Endothelial cell (in vitro differentiated cells): ENCODE data around the gene NME8. TPM values are rescaled to one million over a fixed set of nuclear protein-coding genes. Genes with fewer than 3 reads are reported as not detected.
"Not testable (repeated sequence)": the region's sequence is repeated elsewhere in the genome, so short reads cannot be mapped to it uniquely, and the experiment has no call there.

Experiments
- DNase-seq: peaks from one replicate; pipeline ENCODE4 v3.0.0; 2021; ENCODE audit warnings: low spot score
- H3K27ac Mint-ChIP-seq: one replicate; pipeline ENCODE4 v1.8.0; 2021; ENCODE audit warnings: mixed read lengths, inconsistent platforms; ENCODE audit not compliant: unreplicated experiment
- H3K27me3 Mint-ChIP-seq: one replicate; pipeline ENCODE4 v1.8.0; 2021; ENCODE audit warnings: mild to moderate bottlenecking, moderate library complexity, mixed read lengths, inconsistent platforms; ENCODE audit not compliant: unreplicated experiment
- H3K36me3 Mint-ChIP-seq: one replicate; pipeline ENCODE4 v1.8.0; 2021; ENCODE audit warnings: mild to moderate bottlenecking, low read depth, mixed read lengths, inconsistent platforms; ENCODE audit not compliant: unreplicated experiment
- H3K4me1 Mint-ChIP-seq: one replicate; pipeline ENCODE4 v1.8.0; 2021; ENCODE audit warnings: mild to moderate bottlenecking, mixed read lengths, inconsistent platforms; ENCODE audit not compliant: unreplicated experiment
- H3K4me3 Mint-ChIP-seq: one replicate; pipeline ENCODE4 v1.8.0; 2021; ENCODE audit warnings: mild to moderate bottlenecking, mixed read lengths, inconsistent platforms; ENCODE audit not compliant: unreplicated experiment
- H3K9me3 Mint-ChIP-seq: one replicate; pipeline ENCODE4 v1.8.0; 2021; ENCODE audit warnings: mixed read lengths, inconsistent platforms; ENCODE audit not compliant: unreplicated experiment
- long read RNA-seq: library from polyadenylated mRNA; unstranded; transcript quantifications from one replicate; pipeline ENCODE4 v2.0.0, GENCODE V29; 2020; ENCODE audit not compliant: unreplicated experiment
- total RNA-seq: library from RNA; stranded (reverse); fragmentation: NEBNext Ultra II Directional; extraction: Animal tissue kit (Norgen Biotek cat#: 25700); gene quantifications from one replicate; pipeline ENCODE4 v1.2.1, GENCODE V29; 2021; ENCODE audit not compliant: unreplicated experiment
- TF ChIP-seq, protein P1 (sequence below): fragments of 200-600 bp; sonication (generic); IDR thresholded peaks from one replicate; pipeline ENCODE4 v1.5.0; 2021; ENCODE audit warnings: antibody characterized with exemption; ENCODE audit not compliant: unreplicated experiment

The NME8 gene, protein sequence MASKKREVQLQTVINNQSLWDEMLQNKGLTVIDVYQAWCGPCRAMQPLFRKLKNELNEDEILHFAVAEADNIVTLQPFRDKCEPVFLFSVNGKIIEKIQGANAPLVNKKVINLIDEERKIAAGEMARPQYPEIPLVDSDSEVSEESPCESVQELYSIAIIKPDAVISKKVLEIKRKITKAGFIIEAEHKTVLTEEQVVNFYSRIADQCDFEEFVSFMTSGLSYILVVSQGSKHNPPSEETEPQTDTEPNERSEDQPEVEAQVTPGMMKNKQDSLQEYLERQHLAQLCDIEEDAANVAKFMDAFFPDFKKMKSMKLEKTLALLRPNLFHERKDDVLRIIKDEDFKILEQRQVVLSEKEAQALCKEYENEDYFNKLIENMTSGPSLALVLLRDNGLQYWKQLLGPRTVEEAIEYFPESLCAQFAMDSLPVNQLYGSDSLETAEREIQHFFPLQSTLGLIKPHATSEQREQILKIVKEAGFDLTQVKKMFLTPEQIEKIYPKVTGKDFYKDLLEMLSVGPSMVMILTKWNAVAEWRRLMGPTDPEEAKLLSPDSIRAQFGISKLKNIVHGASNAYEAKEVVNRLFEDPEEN
- total RNA-seq = not detected
- long read RNA-seq = 0 reads

DNA sequence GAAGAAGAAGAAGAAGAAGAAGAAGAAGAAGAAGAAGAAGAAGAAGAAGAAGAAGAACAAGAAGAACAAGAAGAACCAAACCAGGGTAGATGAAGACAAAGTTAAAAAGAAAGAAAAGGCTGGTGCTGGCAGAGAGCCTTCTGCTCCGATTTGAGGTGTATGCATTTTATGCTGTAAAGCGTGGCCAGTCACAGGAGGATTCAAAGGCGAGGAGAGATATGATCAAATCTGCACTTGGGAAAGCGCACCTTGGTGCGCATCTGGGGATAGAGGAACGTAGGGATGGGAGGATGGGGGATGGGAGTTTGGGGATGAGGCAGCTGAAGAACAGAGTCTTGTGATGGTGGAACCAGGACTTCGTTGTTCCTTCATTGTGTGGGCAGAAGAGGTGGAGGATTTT lies at the start of gene NME8:
TSS of gene NME8 (plus strand) at position 301 of the 400 bp plus-strand sequence. CDS start 1,670 bp downstream, outside the sequence.
- H3K9me3 Mint-ChIP-seq = no peaks in the 10 kb centered on the region
- no peak within 1 kb of the TSS for H3K27ac Mint-ChIP-seq
- no peaks in the 10 kb centered on the region for H3K4me1 Mint-ChIP-seq
- H3K27me3 Mint-ChIP-seq = peaks cover 4% of the 10 kb centered on the region
- DNase-seq = no peak
- peaks cover 4% of the 10 kb centered on the region for H3K36me3 Mint-ChIP-seq
- H3K4me3 Mint-ChIP-seq = no peak within 1 kb of the TSS
- TF ChIP-seq, protein P1, sequence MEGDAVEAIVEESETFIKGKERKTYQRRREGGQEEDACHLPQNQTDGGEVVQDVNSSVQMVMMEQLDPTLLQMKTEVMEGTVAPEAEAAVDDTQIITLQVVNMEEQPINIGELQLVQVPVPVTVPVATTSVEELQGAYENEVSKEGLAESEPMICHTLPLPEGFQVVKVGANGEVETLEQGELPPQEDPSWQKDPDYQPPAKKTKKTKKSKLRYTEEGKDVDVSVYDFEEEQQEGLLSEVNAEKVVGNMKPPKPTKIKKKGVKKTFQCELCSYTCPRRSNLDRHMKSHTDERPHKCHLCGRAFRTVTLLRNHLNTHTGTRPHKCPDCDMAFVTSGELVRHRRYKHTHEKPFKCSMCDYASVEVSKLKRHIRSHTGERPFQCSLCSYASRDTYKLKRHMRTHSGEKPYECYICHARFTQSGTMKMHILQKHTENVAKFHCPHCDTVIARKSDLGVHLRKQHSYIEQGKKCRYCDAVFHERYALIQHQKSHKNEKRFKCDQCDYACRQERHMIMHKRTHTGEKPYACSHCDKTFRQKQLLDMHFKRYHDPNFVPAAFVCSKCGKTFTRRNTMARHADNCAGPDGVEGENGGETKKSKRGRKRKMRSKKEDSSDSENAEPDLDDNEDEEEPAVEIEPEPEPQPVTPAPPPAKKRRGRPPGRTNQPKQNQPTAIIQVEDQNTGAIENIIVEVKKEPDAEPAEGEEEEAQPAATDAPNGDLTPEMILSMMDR = no peak

DNA sequence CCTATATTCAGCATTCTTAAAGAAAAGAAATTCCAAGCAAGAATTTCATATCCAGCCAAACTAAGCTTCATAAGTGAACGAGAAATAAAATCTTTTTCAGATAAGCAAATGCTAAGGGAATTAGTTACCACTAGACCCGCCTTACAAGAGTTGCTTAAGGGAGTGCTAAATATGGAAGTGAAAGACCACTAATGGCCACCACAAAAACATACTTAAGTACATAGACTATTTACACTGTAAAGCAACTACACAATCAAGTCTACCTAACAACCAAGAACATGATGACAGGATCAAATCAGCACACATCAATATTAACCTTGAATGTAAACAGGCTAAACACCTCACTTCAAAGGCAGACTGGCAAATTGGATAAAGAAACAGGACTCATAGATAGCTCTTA lies 42.2 kb upstream of the NME8 start:
- no peak for DNase-seq
- Mint-ChIP-seq H3K27me3 (peaks cover 3% of the 10 kb centered on the region), H3K36me3 (no peaks in the 10 kb centered on the region), H3K9me3 (no peaks in the 10 kb centered on the region), H3K27ac (no peak overlapping the region), H3K4me1 (no peaks in the 10 kb centered on the region), H3K4me3 (no peak overlapping the region)
- TF ChIP-seq, protein P1 = no peak

DNA sequence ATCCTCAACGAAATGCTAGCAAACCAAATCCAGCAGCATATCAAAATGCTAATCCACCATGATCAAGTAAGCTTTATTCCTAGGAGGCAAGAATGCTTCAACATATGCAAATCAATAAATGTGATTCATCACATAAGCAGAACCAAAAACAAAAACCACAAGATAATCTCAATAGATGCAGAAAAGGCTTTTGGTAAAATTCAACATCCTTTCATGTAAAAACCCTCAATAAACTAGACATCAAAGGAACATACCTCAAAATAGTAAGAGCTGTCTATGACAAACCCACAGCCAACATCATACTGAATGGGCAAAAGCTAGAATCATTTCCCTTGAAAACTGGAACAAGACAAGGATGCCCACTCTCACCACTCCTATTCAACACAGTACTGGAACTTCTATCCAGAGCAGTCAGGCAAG lies 36.2 kb upstream of the NME8 start:
- H3K4me3 Mint-ChIP-seq, H3K27ac Mint-ChIP-seq, H3K36me3 Mint-ChIP-seq, H3K27me3 Mint-ChIP-seq, DNase-seq, H3K9me3 Mint-ChIP-seq, H3K4me1 Mint-ChIP-seq: not testable (repeated sequence)

DNA sequence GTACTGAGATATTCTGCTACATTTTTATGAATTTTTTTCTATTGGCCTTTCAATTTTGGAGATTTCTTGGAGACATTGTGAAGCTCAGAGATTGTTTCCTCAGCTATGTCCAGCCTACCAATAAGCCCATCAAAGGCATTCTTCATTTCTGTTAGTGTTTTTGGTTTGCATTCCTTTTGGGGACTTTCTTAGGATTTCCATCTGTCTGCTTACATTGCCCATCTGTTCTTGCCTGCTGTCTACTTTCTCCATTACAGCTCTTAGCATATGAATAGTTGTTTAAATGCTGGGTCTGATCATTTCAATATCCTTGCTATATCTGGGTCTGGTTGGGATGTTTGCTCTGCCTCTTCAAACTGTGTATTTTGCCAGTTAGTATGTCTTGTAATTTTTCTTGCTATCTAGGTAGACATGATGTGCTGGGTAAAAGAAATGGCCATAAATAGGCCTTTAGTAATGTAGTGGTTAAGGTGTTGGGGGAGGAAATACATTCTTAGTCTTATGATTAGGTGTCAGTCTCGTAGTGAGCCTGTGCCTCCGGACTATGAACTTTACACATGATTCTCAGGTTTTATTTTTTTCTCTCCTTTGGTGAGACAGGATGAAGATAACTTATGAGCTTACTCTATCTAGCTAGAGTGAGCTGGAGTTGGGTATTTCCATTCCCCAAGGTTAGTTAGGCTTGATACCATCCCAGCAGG lies 32.6 kb upstream of the NME8 start:
- Mint-ChIP-seq H3K4me3 (no peak overlapping the region), H3K27me3 (no peaks in the 10 kb centered on the region), H3K36me3 (no peaks in the 10 kb centered on the region), H3K4me1 (no peaks in the 10 kb centered on the region), H3K27ac (no peak overlapping the region), H3K9me3 (no peaks in the 10 kb centered on the region)
- TF ChIP-seq, protein P1 = no peak
- DNase-seq = no peak

DNA sequence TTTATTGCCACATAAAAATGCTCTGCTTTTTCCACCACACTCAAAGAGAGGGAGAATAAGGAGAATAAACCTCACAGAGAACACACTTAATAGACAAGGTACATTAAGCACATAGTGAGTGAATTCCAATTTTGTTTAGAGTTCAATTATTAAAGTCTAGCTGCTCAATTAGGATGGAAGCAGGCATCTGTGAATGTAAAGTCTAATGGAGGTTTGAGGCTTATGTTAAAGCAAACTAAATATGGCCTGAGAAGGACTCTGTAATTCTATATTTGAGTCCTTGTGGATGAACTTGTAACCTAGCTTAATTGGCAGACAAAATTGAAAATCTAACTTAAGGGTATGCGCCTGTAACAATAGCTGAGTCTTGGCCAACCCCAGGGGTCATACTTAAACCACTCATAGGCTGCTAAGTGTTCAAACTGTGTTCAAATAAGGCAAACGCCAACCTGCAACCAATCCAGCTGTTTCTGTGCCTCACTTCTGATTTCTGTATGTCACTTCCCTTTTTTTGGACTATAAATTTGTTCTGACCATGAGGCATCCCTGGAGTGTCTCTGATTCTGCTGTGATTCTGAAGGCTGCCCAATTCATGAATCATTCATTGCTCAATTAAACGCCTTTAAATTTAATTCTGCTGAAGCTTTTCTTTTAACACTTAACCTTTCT lies 31.3 kb upstream of the NME8 start:
- TF ChIP-seq, protein P1 = no peak
- H3K36me3 Mint-ChIP-seq = no peaks in the 10 kb centered on the region
- DNase-seq = no peak
- H3K4me1 Mint-ChIP-seq = no peaks in the 10 kb centered on the region
- no peak overlapping the region for H3K27ac Mint-ChIP-seq
- no peaks in the 10 kb centered on the region for H3K9me3 Mint-ChIP-seq
- H3K27me3 Mint-ChIP-seq = no peaks in the 10 kb centered on the region
- no peak overlapping the region for H3K4me3 Mint-ChIP-seq
